Stimulated activated CD8-positive, alpha-beta memory T cell treated with anti-CD3 and anti-CD28 coated beads, Interleukin-15, amount 100 ng/mL, for 1 hour (primary cell): ENCODE measurements around the gene TIAM1.

Experiments used
- DNase-seq: peaks from one replicate; pipeline ENCODE4 v3.0.0-alpha.2; 2020; ENCODE audit warnings: low read depth

The TIAM1 gene

GRCh38 chr21:31132574-31133242, 211.4 kb downstream of the TIAM1 start:
- DNase-seq = peak; percentile 45

- no peak for DNase-seq
These were observed 213.2 kb downstream of the TIAM1 start for GRCh38 chr21:31130821-31131220.

GRCh38 chr21:31128234-31128633, 215.8 kb downstream of the TIAM1 start:
- no peak for DNase-seq

DNA sequence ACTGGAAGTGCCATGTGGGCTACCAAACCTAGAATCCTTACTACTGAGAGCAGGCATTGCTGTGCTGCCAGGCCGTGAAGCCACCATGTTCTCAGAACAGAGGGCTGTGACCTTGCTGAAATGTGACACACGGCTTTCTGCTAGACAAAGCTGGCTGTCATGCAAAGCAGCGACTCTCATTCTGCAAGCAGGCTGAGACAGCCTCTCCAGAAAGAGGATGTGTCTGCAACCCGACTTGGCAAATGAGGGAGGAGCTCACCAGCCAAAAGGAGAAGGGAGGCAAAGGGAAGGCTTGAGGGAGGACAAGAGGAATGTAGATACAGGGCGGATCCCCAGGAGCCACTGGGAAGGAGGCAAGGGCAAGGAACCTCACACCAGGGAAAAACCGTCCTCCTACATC, 220.1 kb downstream of the TIAM1 start:
- DNase-seq = no peak

- no peak for DNase-seq
These were observed 224.9 kb downstream of the TIAM1 start for GRCh38 chr21:31119199-31119598.

GRCh38 chr21:31117128-31117916, 226.7 kb downstream of the TIAM1 start:
- DNase-seq = no peak

GRCh38 chr21:31115249-31115648, 228.8 kb downstream of the TIAM1 start:
- DNase-seq = no peak

DNA sequence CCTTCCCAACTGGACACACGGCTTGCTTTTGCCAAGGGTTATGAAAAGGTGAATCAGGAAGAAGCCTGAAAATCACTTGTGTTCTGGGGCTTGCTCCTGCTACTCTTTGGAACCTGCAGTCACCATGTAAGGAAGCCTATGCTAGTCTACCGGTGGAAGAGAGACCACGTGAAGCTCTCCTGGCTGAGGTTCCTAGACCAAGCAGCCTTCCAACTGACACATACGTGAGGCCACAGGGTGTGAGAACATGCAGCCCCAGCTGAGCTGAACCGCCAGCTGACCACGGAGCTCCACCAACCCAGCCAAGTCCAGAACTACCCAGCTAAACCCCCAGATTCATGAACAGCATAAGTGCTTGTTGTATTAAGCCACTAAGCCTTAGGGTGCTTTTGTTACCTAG, 233.0 kb downstream of the TIAM1 start:
- no peak for DNase-seq

DNA sequence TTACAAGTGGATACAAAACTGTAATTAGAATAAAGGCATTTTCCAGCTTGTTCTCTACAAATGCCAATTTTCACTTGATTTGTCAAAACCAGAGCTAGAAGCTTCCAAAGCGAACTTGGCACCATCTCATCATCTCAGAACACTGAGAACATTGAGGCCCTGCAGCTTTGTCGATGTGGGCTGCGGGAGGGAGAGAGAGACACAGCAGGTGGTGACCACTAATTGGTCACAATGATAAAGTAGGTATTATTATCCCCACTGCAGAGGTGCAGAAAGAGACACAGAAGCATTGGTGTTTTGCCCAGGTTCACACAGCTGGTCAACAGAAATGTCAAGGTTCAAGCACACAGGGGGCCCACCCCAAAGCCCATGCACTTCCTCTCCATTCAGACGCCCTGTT, 233.6 kb downstream of the TIAM1 start:
- no peak for DNase-seq

GRCh38 chr21:31107871-31108270, 236.2 kb downstream of the TIAM1 start:
- DNase-seq = no peak

DNA sequence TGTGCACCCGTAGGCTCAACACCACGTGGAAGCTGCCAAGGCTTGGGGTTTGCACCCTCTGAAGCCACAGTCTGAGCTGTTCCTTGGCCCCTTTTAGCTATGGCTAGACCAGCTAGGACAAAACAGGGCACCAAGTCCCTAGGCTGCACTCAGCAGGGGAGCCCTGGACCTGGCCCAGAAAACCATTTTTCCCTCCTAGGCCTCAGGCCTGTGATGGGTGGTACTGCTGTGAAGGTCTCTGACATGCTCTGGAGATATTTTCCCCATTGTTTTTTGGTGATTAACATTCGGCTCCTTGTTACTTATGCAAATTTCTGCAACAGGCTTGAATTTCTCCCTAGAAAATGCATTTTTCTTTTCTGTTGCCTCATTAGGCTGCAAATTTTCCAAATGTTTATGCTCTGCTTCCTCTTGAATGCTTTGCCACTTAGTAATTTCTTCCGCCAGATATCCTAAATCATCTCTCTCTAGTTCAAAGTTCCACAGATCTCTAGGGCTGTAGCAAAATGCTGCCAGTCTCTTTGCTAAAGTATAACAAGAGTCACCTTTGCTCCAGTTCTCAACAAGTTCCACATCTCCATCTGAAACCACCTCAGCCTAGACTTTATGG, 236.8 kb downstream of the TIAM1 start:
- DNase-seq = no peak

DNA sequence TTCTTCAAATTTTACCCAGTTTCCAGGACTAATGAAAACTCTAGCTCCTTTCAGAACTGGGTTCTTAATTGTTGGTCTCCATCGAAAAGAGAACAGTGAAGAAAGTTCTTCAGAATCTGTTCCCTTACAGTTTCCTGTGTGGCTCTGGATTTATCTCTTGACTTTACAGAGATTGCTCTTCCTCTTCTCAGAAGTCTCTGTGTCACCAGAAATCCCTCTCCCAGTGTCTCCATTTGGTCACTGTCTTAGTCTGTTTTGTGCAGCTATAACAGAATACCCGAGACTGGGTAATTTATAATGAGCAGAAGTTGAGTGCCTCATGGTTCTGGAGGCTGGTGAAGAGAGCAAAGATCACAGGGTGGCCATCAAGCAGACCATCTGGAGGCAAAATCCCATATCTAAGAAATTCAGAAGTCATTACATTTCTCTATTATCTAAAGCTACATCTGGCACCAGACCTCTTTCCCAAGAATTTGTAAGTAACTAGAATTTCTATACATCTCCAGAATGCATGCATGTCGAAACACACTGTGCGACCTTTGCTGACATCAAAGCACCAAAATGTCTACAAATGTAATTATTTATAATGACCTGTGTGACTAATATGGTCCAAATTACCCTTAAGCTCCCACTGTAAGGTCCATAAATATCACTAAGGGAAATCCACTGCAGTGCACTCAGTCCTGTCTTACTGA, 240.3 kb downstream of the TIAM1 start:
- no peak for DNase-seq

DNA sequence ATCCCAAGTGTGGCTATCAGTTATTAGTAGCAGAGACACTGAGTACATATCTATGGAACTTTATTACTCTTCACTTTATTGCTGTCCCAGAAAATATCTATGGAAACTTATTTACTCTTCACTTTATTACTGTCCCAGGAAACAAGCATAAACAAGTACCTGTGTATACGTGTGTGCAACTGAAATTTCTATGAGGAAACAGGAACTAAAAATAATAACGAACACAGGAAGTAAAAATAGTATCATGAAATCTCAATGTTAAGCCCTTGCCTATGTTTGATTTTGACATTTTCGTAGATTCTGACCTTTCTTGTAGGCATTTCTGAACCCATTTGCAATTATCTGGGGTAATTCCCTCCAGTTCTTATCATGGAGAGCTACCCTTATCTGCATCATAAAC, 240.9 kb downstream of the TIAM1 start:
- DNase-seq = no peak

DNA sequence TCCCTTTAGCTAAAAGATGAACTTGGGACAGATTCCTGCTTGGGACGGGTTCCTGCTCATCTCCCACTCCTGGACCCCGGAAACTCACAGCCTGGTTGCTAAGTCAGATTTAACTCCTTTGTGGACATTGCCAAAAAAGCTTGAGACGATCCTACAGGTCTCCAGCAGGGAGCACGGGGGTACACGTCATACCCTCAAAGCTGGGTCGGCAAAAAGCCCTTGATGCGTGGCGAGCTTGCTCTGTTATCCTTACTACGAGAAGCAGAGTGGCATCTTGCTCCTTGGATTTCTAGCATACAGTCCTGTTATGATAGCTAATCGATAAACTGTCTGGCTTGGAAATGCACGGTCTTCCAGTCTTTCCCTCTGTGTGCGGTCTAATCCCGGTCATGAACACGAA, 244.9 kb downstream of the TIAM1 start:
- DNase-seq = no peak

DNA sequence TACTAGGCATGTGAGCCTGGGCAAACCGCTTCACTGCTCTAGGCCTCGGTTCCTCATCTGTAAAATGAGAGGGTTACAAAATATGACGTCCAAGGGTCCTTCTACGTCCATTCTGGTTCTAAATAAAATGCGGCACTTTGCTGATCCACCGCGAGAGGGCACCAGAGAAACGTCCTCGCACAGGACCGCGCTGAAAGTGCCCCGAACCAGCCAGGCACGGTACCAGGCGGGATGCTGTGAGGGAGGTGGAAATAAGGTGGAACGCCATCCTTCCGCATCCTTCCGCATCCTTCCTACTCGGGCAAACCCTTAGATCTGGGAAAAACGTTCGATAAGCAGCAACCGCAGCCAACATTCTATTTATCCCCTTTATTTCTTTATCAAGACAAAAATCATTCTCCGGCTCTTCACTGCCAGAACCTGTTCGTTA, 245.5 kb downstream of the TIAM1 start:
- DNase-seq = peak; percentile 65

- no peak for DNase-seq
These were observed 251.0 kb downstream of the TIAM1 start for GRCh38 chr21:31092832-31093625.

DNA sequence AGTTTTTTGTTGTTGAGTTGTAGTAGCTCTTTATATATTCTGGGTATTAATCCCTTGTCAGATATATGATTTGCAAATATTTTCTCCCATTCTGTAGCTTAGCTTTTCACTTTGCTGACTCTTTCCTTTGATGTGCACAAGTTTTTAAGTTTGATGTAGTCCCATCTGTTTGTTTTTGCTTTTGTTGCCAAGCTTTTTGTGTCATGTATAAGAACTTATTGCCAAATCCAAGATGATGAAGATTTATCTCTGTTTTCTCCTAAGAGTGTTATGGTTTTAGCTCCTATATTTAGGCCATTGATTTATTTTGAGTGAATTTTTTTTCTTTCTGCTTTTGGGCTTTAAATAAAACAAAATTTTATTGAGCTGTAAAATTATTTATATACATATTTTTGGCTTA, 253.7 kb downstream of the TIAM1 start:
- DNase-seq = no peak

DNA sequence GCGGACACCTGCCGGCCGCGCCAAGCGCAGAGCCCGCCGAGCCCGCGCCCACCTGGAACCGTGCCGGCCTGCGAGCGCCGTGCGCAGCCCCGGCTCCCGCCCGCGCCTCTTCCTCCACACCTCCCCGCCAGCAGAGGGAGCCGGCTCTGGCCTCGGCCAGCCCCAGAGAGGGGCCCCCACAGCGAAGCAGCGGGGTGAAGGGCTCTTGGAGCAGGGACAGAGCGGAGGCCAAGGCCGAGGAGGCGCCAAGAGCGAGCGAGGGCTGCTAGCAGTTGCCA, 255.6 kb downstream of the TIAM1 start:
- no peak for DNase-seq

DNA sequence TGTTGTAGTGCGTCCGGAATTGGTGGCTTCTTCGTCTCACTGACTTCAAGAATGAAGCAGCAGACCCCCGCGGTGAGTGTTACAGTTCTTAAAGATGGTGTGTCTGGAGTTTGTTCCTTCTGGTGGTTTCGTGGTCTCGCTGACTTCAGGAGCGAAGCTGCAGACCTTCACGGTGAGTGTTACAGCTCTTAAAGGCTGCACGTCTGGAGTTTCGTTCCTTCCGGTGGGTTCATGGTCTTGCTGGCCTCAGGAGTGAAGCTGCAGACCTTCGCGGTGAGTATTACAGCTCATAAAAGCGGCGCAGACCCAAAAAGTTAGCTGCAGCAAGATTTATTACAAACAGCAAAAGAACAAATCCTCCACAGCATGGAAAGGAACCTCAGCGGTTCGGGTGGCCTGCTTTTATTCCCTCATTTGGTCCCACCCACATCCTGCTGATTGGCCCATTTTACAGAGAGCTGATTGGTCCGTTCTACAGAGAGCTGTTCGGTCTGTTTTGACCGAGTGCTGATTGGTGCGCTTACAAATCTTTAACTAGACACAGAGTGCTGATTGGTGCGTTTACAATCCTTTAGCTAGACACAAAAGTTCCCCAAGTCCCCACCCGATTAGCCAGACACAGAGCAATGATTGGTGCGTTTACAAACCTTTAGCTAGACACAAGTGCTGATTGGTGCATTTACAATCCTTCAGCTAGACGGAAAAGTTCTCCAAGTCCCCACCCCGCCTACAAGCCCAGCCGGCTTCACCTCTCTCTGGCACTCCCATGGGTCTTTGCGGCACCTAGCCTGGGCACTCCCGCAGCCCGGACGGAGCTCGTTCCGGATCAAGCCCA, 256.2 kb downstream of the TIAM1 start:
- DNase-seq = no peak

DNA sequence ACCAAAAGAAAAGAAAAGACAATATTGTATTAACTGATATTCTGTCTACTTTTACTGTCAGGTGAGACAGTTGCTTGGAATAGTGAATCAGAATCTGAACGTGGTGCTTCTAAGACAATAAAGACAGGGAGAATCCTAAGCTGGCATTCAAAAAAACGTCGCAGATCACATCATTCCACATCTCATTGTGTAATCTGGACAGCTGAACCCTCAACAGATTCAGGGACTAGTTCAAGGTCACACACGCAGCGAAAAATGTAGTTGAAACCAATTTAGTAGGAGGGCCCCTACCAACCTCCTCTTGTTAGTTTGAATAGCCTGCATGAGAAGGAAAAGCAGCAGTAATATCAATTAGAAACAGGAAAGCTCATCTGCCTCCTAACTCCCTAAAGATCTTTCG, 259.4 kb downstream of the TIAM1 start:
- DNase-seq = no peak

DNA sequence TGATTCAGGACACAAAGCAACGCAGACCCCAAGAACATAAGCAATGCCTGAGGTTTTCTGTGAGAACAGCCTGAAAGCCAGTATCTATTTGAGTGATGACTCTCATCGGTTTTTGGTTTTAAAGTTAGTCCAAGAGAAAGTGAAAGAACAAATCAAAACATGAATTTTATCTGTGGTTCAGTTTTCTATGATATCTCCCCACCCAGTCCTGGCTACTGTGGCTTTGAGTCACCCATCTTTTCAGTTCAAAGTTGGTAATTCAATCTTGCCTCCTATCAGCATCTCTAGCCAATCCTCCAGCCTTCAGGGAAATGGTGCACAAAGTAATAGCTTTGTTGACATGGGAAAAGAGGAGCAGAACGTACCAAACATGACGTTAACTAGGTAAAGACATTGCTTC, 265.3 kb downstream of the TIAM1 start:
- DNase-seq = no peak
